ENCODE data around the gene KCNMB4.

DNA sequence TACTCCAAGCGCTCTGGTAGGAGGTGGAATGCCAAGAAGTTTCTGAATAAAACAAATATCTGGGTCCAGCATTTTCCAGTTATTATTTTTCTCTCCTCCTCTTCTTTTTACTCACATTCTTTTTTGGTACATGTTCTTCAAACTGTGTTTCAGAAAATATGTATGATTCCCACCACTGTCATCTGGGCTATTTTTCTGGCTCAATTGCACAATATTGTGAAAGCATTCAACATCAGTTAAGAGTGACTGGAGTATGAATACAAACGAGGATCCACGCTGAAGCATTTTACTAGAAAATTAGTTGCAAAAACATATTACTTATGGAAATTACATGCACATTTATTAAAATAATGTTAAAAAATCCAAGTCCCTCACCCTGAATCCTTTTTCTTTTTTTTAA, 61.5 kb downstream of the KCNMB4 start:
- TF ChIP-seq CTCF (IDR thresholded peaks at IDR 0.05) (no peak), POLR2AphosphoS5 (IDR thresholded peaks at IDR 0.05; ENCODE audit: low read depth, low read length) (no peak), REST (IDR thresholded peaks at IDR 0.05; ENCODE audit: insufficient read depth in 1 of 2, low read depth in 2 of 2, low read length in 1 of 2) (no peak)
